NCI-H2081 (cell line): Measurements from ENCODE around the gene FAM83E.
"Not testable (repeated sequence)": the region's sequence is repeated elsewhere in the genome, so short reads cannot be mapped to it uniquely, and the experiment has no call there.

Source experiments
- DNase-seq, 2 experiments: peaks; one replicate each; lab custom pipeline; 2025; lab: John Stamatoyannopoulos, UW

Gene FAM83E

DNA sequence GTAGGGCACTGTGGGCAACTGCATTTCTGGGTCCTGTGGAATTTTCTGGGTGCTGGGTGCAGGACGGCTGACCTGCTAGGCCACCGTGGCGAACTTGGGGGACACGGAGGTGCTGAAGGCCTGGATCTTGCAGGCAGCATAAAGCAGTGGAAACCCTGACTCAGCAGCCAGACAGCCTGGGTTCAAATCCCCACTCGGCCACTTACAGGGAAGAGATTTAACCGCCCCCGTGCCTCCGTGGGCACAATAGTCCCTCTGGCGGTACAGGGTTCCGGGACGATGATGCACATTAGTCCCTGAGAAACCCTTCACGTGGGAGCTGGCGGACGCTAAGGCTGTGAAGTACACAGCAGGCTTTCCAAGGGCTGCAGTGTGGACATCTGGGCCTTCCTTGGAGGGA is 3.0 kb downstream of the FAM83E start:
- no peak for DNase-seq

DNA sequence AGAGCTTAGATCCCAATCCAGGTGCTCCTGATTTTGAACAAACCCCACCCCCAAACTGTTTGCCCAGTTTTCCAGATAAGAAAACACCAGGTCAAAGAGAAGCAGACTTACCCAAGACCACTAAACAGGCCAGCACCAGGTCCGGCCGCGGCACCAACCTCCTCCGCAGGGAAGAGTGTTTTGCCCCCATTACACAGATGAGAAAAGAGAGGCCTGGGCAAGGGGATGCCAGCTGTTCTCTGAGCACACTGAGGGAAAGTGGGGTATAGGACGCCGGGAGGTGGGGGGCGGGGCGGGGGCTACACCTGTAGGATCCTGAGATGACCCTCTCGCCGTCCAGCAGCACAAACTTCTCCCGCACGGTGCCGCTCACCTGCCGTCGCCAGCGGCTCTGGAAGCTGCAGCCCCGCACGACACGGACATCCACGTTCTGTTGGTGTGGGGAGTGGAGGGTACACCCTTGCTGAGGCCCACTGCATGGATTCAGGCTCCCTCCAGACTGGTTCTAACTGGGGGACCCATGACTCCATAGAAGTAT is 5.2 kb downstream of the FAM83E start:
- DNase-seq, result no peak

DNA sequence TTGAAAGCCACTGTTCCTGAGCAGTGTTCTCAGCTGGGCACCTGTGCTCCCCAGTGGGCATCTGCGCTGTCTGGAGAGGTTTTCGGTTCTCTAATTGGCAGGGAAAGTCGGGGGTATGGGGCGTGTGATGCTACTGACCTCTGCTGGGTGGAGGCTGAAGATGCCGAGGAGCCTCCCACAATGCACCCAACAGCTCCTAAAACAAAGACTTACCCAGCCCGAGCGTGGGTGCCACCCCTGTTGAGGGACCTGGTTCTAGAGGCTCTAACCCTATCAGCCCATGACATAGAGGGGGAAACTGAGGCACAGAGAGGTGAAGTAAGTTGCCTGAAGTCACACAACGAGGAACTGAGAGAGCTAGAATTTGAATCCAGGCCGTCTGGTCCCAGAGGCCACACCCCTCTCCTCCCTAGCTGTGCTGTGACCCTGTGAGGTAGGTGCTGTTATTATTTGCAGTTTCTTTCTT is 6.0 kb downstream of the FAM83E start:
- DNase-seq, result peak; percentile 24 to 58

DNA sequence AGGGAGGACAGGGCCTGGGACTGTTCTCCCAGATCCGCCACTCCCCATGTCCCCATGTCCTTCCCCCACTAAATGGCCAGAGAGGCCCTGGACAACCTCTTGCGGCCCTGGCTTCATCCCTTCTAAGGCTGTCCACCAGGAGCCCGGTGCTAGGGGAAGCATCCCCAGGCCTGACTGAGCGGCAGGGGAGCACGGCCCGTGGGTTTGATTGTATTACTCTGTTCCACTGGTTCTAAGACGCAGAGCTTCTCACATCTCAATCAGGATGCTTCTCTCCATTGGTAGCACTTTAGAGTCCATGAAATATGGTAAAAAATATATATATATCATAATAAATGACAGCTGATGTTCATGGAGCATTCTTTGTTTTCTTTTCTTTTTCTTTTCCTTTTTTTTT is 7.5 kb downstream of the FAM83E start:
- DNase-seq, result no peak

DNA sequence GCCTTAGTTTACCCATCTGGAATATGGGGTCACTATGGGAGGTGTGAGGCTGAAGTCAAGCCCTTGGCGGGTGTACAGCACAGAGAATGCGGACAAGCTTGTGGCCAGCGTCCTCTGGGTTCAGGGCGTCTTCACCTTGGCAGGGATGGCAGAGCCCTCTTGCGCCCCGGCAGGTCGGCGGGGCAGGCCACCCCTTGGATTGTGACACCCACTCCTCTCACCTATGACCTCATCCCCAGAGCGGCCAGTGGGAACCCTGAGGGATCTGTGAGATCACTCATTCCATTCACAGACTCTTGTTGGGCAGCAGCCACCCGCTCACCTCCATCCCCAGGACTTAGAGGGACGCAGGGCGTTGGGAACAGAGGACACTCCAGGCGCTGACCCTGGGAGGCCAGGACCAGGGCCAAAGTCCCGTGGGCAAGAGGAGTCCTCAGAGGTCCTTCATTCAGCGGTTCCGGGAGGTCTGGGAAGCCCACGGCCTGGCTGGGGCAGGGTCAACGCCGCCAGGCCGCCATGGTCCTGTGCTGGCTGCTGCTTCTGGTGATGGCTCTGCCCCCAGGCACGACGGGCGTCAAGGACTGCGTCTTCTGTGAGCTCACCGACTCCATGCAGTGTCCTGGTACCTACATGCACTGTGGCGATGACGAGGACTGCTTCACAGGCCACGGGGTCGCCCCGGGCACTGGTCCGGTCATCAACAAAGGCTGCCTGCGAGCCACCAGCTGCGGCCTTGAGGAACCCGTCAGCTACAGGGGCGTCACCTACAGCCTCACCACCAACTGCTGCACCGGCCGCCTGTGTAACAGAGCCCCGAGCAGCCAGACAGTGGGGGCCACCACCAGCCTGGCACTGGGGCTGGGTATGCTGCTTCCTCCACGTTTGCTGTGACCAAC is 8.2 kb downstream of the FAM83E start, which contains the start of gene SPACA4:
SPACA4 (plus strand) TSS at position 280 of the 896 bp plus-strand sequence; CDS start at position 517, 237 bp downstream.
- DNase-seq, result no peak

DNA sequence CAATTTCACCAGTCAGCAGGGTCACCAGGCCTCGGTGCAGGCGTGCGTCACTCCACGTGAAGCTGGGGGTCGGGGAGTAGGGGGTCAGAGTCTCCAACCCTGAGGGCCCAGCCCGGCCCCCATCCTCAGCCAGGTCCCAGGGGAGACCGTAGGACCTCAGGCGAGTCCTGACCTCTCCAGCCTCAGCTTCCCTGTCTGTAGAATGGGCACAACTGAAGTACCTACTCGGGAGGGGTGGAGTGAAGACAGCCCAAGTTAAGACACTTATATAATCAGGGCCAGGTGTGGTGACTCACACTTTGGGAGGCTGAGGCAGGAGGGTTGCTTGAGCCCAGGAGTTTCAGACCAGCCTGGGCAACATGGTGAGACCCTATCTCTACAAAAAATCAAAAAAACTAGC is 11.0 kb downstream of the FAM83E start:
- no peak for DNase-seq

DNA sequence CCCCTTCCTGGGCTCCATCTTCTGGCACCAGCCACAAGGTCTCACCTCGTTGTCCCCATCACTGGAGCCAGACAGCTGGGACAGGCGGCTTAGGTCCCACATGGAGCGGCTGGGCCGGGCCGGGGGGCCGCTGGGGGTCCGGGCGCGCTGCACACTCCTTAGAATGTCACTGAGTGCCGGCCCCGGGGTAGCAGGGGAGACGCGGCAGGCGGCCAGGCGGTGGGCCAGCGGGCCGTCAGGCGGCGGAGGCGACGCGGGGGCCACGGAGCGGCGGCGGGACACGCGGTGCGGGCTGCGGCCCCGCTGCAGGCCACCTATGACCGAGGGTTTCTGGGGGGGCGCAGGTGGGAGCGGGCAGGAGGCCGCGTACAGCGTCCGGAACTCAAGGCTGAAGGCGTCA is 11.4 kb downstream of the FAM83E start:
- no peak for DNase-seq

DNA sequence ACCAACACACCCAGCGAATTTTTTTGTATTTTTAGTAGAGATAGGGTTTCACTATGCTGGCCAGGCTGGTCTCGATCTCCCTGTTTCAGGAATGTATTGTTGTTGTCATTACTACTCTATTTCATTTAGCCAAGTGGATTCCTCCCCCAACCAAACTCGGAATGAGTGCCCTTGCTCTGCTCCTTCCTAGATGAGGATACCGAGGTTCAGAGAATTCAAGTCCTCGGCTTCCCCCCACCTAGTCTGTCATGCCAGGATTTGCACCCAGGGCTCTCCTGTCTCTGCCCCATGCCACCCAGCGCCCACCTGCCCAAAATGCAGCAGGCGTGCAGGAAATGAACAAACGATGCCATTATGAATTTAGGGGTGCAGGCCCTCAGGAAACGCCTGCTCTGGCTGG is 11.9 kb downstream of the FAM83E start:
- no peak for DNase-seq

DNA sequence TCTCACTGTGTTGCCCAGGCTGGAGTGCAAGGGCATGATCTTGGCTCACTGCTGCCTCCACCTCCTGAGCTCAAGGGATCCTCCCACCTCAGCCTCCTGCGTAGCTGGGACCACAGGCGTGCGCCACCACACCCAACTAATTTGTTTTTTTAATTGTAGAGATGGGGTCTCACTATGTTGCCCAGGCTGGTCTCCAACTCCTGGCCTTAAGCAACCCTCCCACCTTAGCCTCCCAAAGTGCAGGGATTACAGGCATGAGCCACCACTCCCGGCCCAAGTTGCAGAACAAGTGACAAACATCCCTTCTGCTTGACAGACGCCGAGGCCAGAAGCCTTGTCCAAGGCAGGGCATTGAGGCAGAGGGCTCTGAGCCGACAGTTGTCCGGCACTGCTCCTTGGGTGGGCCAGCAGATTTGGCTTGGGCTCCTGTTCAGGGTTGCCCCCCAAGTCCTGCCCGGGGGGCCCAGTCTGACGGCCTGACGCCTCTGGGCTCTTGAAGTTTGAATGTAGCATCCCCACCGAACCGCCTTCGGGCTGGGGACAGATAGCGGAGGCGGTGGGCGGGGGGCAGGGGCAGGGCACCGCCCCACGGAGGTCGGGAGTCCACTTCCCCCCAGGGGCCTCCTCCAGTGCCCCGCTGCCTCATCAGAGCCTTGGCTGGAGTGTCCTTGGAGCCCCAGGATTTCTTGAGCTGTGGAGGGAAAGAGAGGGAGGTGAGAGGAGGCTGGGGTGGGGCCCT is 14.0 kb downstream of the FAM83E start:
- no peak for DNase-seq

DNA sequence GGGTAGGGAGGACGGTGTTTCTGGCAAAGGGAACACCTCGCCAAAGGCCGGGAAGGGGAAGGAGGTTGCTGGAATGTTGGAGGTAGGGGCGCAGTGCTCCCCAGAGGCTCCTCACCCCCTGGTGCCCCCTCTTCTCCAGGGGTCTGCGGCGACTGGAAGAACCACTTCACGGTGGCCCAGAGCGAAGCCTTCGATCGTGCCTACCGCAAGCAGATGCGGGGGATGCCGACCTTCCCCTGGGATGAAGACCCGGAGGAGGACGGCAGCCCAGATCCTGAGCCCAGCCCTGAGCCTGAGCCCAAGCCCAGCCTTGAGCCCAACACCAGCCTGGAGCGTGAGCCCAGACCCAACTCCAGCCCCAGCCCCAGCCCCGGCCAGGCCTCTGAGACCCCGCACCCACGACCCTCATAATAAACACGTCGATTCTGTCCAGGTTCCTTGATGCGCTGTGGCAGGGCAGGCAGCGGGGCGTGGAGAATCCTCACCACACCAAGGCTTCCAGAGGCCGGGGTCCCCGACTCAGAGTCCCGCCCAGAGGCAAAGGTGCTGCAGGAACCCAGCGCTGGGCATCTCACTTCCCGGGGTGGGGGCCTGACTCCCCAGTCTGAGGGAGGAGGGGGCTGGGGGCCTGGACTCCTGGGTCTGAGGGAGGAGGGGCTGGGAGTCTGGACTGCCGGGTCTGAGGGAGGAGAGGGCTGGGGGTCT is 15.7 kb downstream of the FAM83E start:
- DNase-seq, result no peak

DNA sequence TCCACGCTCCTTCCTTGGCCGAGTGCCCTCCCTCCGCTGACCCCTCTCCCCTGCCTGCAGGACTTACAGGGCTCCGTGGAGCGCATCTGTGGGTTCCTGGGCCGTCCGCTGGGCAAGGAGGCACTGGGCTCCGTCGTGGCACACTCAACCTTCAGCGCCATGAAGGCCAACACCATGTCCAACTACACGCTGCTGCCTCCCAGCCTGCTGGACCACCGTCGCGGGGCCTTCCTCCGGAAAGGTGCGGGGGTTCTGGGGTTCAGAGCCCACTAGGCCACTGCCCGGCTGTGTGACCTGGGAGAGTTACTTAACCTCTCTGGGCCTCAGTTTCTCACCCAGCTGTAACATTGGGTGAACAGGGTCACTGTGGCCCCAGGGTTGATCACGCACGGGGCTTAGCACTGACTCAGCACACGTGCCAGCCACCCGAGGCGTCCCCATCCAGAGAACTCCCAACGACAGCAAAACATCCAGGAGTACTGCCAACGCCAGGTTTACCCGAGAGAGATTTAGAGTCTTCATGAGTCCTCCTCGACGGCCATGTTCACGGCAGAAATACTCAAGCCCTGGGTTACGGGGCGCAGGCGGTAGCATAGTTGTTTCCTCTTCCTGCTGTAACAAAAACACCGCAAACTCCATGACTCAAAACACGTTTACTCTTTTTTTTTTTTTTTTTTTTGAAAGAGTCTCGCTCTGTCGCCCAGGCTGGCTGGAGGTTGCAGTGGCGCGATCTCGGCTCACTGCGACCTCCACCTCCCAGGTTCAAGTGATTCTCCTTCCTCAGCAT is 18.0 kb downstream of the FAM83E start:
- no peak for DNase-seq

DNA sequence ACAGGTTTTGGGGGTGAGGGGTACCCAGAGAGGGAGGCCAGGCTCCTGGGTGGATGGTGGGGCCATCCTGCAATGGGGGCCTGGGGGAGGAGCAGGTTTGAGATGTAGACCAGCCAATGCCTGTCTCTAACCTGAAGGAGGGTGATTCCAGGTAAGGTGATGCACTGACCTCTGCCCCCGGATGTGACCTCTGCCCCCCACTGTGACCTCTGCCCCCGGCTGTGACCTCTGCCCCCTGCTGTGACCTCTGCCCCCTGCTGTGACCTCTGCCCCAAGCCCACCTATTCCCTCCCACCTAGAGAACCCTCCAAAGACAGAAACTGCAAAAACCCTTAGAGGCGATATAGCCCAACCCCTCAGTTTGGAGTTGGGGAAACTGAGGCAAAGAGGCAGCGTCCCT is 18.6 kb downstream of the FAM83E start:
- no peak for DNase-seq

DNA sequence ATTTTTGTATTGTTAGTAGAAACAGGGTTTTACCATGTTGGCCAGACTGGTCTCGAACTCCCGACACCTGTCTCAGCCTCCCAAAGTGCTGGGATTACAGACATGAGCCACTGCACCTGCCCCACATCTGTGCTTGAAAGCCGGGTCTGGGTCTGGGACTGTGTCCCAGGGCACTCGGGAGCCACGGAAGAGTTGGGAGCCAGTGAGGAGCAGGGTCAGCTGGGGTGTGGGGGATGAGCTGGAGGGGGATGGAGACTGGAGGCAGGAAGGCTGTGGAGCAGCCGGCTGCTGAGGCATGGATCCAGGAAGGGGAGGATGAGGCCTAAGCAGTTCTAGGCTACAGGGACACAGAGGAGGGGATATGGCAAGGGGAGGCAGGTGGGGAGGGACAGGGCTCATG is 19.0 kb downstream of the FAM83E start:
- no peak for DNase-seq

DNA sequence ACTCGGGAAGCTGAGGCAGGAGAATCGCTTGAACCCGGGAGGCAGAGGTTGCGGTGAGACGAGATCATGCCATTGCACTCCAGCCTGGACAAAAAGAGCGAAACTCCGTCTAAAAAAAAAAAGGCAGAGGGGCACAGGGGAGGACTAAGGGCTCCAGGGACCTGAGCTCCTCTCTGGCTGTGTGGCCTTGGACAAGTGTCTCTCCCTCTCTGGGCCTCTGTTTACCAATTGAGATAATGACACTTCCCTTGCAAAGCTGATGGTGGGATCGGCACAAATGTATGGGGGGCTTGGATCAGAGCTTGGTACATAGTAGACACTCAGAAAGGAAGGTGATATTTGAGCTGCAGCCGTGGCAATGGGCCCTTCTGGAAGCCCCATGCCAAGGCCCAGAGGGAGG is 19.7 kb downstream of the FAM83E start:
- DNase-seq, result no peak

DNA sequence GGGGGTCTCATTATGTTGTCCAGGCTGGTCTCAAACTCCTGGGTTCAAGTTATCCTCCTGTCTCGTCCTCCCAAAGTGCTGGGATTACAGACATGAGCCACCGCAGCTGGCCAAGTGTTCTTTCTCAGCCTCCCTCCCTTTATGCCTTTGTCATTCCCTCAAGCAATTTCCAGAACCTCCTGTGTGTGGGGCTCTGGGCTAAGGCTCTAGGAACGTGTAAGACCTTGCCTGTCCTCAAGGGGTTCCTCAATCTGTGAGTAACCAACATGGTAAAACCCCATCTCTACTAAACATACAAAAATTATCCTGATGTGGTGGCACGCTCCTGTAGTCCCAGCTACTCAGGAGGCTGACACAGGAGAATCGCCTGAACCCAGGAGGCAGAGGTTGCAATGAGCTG is 23.9 kb downstream of the FAM83E start:
- no peak for DNase-seq

DNA sequence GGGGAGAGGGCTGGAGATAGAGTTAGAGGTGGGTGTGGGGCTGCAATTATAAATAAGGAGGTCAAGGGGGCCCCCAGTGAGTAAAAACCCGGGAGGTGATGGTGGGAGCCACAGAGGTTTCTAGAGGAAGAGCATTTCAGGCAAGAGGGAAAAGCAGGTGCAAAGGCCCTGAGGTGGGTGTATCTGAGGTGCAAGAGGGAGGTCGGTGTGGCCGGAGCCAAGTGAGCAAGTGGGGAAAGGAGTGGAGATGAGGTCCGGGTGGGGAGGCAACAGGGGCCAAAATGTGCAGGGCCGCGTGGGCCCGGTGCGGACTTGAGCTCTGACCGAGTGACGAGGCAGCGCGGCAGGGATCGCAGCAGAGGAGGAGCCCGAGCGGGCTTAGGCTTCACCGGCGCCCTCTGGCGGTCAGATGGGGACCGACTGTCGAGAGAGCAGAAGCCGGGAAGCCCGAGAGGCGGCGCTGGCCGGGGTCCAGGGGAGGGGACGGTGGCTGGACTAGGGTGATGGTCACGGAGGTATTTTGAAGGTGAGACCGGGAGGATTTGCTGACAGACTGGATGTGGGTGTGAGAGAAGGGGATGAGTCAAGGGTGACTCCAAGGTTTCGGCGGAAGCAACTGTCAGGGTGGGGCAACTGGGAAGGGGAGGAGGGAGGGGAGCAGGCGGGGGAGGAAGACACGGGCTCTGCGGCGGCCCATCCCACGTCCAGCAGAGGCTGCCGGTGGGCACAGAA is 26.0 kb downstream of the FAM83E start:
- DNase-seq, result peak; percentile 82 to 83

DNA sequence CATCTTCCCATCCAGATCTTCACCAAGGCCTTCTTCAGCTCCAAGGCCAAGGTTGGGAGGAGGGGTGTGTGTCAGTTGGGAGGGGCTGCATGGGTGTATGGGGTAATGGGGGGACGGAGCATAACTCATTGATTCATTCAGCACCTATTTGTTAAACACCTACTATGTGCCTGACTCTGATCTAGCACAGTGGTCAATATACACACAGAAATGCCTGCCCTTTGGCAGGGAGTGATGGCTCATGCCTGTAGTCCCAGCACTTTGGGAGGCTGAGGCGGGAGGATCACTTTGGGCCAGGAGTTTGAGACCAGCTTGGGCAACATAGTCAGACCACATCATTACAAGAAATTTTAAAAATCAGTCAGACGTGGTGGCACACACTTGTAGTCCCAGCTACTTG is 27.5 kb downstream of the FAM83E start:
- DNase-seq, result no peak

DNA sequence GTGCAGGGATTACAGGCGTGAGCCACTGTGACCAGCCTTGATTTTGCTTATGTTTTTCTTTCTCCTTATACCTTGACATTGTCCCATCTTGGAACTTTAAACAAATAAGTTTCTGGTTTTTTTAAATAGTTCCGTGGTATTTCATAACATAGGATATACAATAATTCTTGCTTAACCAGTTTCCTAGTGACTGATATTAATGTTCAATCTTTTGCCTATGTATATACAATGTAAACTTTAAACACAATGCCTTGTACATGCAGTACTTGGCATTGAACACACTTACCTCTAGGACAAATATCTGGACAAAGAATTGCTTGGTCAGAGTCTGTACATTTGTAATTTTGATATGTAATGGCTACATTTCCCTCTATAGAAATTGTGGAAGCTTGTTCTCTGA is 32.7 kb downstream of the FAM83E start:
- DNase-seq, result no peak

DNA sequence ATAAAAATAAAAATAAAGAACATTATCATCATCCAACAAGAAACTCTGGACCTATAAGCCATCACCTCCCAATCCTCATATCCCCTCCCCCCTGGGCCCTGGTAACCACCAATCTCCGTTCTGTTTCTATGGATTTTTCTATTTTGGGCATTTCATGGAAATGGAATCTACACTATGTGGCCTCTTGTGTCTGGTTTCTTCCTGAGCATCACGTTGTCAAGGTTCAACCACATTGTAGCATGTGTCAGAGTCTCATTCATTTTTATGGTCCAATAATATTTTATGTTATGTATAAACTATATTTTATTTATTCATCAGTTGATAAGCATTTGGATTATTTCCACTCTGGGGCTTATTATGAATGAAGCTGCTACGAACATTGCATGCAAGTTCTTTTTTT is 36.0 kb downstream of the FAM83E start:
- no peak for DNase-seq

DNA sequence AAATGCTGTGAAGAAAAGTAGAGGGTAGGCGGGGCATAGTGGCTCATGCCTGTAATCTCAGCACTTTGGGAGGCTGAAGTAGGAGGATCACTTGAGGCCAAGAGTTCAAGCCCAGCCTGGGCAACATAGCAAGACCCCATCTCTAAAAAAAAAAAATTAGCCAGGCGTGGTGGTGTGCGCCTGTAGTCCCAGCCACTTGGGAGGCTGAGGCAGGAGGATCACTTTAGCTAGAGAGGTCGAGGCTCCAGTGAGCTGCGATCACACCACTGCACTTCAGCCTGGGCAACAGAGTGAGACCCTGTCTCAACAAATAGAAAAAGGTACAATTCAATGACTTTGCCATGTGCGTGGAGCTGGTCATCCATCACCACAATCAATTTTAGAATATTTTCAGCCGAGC is 37.0 kb downstream of the FAM83E start:
- not testable (repeated sequence) for DNase-seq
